Fibroblast of villous mesenchyme (primary cell): ENCODE results near the gene TBCE. TPM values are rescaled to one million over a fixed set of nuclear protein-coding genes. Genes with fewer than 3 reads are reported as not detected.
A peak's percentile ranks its signal among the peaks of the same experiment; 100 is the strongest.
"Not testable (repeated sequence)": the region's sequence is repeated elsewhere in the genome, so short reads cannot be mapped to it uniquely, and the experiment has no call there.

Experiments
- DNase-seq: peaks from one replicate; pipeline ENCODE4 v3.0.0-alpha.2; 2010; ENCODE audit warnings: low read depth
- H3K4me3 ChIP-seq: 2 replicates; pipeline ENCODE4 v1.5.1; 2011; ENCODE audit warnings: low read depth, mild to moderate bottlenecking, low read length
- total RNA-seq: library from RNA; depleted of rRNA; stranded (reverse); fragments of >200 nt; gene quantifications from 2 replicates; pipeline ENCODE4 v1.2.3, GENCODE V29; 2012
- TF ChIP-seq, protein P1 (sequence below): IDR thresholded peaks from 2 replicates; pipeline ENCODE4 v1.5.1; 2012; ENCODE audit warnings: low read depth, mild to moderate bottlenecking, low read length; ENCODE audit not compliant: insufficient read depth

Gene TBCE
- total RNA-seq, 1 donor: 28.5 TPM

DNA sequence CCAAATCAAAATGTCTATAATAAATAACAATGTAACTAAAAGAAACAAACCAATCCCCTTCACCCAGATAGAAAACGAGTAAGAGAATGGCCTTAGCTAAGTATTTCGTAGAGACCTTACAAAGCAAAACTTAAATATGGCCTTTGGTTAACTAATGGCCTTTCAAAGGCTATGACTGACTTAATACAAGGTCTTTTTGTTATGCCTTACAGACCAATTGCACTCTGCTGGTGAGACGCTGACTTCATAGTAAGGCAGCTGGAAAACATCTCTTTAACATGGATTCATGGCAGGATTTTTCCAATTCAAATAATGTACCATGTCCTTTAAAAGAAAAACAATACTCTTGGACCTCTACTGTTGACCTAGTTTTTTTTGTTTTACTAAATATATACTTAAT, 15.8 kb upstream of the TBCE start:
- no peak for DNase-seq

DNA sequence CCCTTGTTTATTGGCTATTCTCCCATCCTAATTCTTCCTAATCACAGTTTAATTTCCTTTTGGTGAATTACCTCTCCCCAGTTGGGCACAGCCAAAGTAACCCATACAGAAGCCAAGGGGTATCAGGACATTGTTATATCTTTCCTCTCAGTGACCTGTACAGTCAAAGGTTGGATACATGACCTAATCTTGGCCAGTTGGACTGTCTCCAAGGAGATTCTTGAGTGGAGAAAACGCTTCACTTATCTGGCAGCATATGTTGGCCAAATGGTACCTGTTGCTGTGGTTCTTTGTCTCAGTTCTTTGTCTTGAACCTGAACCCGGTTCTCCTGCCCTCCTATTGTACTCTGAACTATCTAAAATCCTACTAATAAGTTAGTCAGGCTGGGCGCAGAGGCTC, 15.3 kb upstream of the TBCE start:
- no peak overlapping the region for H3K4me3 ChIP-seq
- TF ChIP-seq, protein P1, sequence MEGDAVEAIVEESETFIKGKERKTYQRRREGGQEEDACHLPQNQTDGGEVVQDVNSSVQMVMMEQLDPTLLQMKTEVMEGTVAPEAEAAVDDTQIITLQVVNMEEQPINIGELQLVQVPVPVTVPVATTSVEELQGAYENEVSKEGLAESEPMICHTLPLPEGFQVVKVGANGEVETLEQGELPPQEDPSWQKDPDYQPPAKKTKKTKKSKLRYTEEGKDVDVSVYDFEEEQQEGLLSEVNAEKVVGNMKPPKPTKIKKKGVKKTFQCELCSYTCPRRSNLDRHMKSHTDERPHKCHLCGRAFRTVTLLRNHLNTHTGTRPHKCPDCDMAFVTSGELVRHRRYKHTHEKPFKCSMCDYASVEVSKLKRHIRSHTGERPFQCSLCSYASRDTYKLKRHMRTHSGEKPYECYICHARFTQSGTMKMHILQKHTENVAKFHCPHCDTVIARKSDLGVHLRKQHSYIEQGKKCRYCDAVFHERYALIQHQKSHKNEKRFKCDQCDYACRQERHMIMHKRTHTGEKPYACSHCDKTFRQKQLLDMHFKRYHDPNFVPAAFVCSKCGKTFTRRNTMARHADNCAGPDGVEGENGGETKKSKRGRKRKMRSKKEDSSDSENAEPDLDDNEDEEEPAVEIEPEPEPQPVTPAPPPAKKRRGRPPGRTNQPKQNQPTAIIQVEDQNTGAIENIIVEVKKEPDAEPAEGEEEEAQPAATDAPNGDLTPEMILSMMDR: no peak
- no peak for DNase-seq

More for the DNA sequence above, 15.8 kb upstream of the TBCE start:
- H3K4me3 ChIP-seq: no peak overlapping the region
- TF ChIP-seq, protein P1: no peak

DNA sequence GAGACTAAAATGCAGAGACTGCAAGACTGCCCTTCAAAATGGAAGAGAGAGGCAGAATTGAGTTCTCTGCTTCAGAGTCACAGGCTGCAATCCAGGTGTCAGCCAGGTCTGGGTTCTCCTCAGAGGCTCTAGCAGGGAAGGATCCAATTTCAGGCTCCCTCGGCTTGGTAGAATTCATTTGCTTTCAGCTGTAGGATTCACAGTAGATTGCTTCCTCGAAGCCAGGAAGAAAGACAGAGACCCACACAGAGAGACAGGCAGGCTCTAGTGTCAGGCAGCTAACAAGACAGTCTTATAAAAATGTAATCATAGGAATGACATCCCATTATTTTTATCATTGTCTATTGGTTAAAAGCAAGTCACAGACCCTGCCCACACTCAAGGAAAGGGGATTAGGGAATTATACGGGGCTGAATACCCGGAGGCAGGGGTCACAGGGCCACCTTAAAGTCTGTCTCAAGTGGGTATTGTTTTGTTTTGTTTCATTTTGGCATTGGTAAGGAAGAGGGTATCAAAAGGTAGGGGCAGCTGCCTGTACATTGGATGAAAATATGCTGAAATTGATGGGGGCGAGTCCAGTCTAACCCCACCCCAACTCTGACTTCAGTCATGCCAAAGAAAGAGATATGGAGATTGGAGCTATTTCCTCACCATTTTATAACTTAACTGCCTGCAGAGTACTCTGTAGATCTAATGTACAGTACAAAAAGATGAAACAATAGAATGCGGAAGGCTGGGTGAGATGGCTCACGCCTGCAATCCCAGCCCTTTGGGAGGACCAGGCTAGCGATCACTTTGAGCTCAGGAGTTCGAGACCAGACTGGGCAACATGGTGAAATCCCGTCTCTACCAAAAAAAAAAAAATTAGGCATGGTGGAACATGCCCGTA, 9.5 kb upstream of the TBCE start:
- TF ChIP-seq, protein P1: no peak
- no peak for DNase-seq
- no peak overlapping the region for H3K4me3 ChIP-seq

DNA sequence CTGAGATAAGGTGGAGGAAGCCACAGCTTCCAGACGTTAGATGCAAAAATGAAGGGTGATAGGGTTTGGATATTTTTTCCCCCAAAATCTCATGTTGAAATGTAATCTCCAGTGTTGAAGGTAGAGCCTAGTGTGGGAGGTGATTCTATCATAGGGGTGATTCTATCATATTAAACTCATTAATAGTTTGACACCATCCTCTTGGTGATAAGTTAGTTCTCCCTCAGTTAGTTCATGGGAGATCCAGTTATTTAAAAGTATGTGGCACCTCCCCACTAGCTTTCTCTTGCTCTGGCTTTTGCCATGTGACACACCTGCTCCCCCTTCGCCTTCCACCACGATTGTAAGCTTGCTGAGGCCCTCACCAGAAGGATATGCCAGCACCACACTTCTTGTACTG, 8.3 kb upstream of the TBCE start:
- DNase-seq: no peak
- H3K4me3 ChIP-seq: no peak overlapping the region
- TF ChIP-seq, protein P1: no peak

DNA sequence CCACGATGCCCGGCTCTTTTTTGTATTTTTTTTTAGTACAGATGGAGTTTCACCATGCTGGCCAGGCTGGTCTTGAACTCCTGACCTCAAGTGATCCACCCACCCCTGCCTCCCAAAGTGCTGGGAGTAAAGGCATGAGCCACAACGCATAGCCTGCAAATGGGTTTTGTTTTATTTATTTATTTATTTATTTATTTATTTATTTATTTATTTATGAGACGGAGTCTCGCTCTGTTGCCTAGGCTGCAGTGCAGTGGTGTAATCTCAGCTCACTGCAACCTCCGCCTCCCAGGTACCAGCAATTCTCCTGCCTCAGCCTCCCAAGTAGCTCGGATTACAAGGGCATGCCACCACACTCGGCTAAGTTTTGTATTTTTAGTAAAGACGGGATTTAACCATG, 3.0 kb upstream of the TBCE start:
- DNase-seq, H3K4me3 ChIP-seq: not testable (repeated sequence)

DNA sequence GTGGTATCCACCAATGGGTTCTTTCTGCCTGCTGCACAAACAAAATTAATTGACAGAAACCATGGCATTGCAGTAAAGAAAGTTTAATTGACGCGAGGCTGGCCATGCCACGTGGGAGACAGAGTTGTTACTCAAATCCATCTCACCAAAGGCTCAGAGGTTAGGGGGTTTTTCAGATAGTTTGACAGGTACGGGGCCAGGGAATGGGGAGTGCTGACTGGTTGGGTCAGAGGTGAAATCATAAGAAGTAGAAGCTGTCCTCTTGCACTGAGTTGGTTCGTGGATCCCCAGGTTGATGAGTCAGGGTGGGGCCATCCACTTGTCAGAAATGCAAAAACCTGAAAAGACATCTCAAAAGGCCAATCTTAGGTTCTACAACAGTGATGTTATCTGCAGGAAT, 941 bp upstream of the TBCE start:
- DNase-seq: no peak
- TF ChIP-seq, protein P1: no peak
- no peak overlapping the region for H3K4me3 ChIP-seq

DNA sequence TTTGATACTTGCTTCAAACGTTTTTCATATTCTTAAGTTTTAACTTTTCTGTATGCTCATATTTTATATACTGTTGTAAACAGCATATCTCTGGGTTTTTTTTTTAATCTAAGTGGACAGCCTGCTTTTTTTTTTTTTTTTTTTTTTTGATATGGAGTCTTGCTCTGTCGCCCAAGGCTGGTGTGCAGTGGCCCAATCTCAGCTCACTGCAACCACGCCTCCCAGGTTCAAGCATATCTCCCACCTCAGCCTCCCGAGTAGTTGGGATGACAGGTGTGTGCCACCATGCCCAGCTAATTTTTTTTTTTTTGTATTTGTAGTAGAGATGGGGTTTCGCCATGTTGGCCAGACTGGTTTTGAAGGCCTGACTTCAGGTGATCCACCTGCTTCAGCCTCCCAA, 1.2 kb downstream of the TBCE start:
- peak overlapping the region; percentile 88 for H3K4me3 ChIP-seq
- DNase-seq: no peak

More for the DNA sequence above, 1.2 kb downstream of the TBCE start:
- TF ChIP-seq, protein P1: no peak
